GM12874 (cell line): Measurements from ENCODE around the gene ANAPC4.

ENCODE experiments used
- CTCF ChIP-seq: IDR thresholded peaks from 2 replicates; pipeline ENCODE4 v1.5.1; 2011; ENCODE audit warnings: low read depth, mild to moderate bottlenecking, control low read depth, low read length, moderate library complexity; ENCODE audit not compliant: insufficient read depth

The ANAPC4 gene

GRCh38 chr4:25397305-25397704 is 20.2 kb downstream of the ANAPC4 start:
- no peak for TF ChIP-seq CTCF

GRCh38 chr4:25399510-25399909 is 22.4 kb downstream of the ANAPC4 start:
- no peak for TF ChIP-seq CTCF

- no peak for TF ChIP-seq CTCF
These were observed 24.0 kb downstream of the ANAPC4 start for GRCh38 chr4:25401066-25401465.

- TF ChIP-seq CTCF: no peak
These were observed 25.5 kb downstream of the ANAPC4 start for GRCh38 chr4:25402521-25402920.

- no peak for TF ChIP-seq CTCF
These were observed 26.6 kb downstream of the ANAPC4 start for GRCh38 chr4:25403699-25404098.

- no peak for TF ChIP-seq CTCF
These were observed 28.4 kb downstream of the ANAPC4 start for GRCh38 chr4:25405453-25405852.

GRCh38 chr4:25406081-25406692 is 29.1 kb downstream of the ANAPC4 start:
- no peak for TF ChIP-seq CTCF
